Hepatic stellate cell (primary cell): Measurements from ENCODE around the gene COL17A1.

Source experiments
- DNase-seq: peaks from one replicate; pipeline ENCODE4 v3.0.0; 2011; ENCODE audit warnings: low spot score

COL17A1 gene

DNA sequence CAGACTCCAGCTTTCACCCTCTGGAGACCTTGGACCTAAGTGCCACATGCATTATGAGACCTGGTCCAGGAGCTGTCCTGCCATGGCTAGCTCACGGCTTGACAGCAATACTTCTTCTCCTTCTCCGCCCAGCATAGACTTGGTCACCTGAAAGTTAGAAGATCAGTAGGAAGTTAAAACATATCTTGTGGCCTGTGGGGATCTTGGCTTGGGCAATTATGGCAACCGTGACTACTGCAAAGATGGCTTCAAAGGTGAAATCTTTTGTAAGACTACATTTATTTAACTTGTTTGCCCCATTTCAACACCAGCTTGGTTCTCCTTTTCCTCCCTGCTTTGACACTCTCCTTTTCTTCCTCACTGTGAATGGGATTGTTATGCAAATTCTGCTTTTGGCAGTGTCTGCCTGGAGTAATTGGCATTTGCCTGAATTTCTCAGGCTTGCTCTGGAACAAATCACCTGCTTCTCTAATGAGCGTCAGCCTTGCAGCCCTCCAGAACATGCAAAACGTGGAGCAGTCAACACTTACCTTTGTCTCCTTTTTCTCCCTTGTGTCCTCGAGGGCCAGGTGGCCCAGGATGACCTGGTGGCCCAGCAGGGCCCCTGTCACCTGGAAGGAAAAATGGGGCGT lies 53.4 kb downstream of the COL17A1 start:
- DNase-seq, result no peak

GRCh38 chr10:104031631-104032030 lies 54.0 kb downstream of the COL17A1 start:
- no peak for DNase-seq

DNA sequence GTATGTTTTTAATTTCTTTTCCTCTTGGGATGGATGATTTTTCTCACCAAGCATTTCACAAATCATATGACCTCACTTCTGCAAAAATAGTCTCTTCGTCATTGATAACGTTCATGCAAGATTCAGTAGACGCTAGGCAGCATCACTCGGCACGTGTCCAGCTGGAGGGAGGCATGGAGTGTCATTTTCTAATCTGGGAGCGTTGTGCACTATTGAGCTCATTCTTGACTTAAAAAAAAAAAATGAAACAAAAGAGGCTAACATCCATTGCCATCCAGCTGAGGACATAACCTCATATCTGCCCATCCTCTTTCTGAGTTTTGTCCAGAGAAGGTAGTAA lies 56.2 kb downstream of the COL17A1 start:
- no peak for DNase-seq

- DNase-seq, result no peak
Measured at GRCh38 chr10:104028823-104029520, 56.7 kb downstream of the COL17A1 start.

GRCh38 chr10:104028146-104028545 lies 57.5 kb downstream of the COL17A1 start:
- DNase-seq, result no peak

DNA sequence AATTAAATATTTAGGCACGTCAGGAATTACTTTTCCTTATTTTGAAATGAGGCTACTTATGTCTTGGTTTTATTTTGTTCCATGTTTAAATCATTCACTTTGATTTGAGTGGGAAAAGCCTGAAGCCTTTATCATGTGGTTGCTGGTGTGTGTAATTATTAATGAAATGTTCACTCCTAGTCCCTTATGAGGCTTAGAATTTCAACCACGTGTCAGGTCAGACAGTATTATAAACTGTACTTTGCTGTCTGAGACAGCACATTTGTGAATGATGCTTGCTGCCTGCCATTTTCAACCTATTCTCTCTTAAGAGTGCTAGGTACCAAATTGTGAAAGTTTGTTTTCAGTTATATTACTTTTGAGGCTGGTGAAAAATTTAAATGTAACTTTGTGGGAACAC lies 58.9 kb downstream of the COL17A1 start:
- no peak for DNase-seq

DNA sequence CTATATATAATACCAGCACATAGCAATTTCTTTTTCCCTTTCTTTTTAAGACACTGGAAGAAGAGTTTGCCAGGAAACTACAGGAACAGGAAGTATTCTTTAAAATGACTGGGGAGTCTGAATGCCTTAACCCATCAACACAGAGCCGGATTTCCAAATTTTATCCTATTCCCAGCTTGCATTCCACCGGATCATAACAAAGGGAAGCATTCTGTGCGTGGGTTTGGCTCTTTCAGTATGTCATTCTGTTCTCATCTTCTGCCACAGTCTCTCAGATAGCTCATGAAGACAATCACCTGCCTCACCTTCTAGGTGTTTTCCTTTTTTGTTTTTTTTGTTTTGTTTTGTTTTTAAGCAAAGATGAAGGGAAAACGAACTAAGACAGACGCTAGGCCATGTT lies 60.2 kb downstream of the COL17A1 start:
- no peak for DNase-seq

GRCh38 chr10:104022026-104022425 lies 63.7 kb downstream of the COL17A1 start:
- DNase-seq, result no peak

GRCh38 chr10:104021246-104021645 lies 64.4 kb downstream of the COL17A1 start:
- DNase-seq, result no peak

- no peak for DNase-seq
Measured at GRCh38 chr10:104020020-104020419, 65.7 kb downstream of the COL17A1 start.

DNA sequence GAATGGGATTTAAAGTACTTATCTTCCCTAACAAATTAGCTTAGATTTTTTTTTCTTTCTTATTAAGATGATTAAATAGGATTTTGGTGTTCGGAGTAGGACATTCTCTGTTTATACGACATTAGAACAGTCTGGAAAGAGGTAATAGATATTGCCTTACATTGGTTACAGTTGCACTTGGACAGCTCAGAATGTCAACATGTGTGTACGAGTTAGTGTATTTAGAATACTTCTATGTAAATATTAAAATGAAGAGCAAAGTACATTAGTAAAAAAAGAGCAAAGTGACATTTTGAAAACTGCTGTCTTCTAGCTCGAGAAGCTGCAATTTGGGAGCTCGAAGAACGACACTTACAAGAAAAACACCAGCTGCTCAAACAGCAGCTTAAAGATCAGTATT lies 67.2 kb downstream of the COL17A1 start:
- DNase-seq, result no peak

DNA sequence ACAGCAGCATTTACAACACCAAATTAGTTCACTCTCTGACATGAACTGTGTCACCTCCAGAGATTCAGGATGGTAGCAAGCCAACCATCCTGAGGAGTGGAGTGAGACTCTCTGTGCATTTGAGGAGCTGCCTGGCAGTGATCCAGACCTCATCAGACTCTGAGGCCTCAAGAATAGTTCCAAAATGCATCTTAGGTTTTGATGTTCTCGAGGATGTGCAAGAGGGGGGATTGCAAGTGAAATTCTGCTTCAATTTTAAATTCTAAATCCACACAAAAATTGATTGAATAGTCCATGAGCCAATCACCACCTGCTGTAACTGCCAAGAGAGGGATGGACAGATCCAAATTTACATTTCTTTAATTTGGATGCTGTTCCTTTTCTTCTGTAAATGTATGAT lies 69.0 kb downstream of the COL17A1 start:
- no peak for DNase-seq

DNA sequence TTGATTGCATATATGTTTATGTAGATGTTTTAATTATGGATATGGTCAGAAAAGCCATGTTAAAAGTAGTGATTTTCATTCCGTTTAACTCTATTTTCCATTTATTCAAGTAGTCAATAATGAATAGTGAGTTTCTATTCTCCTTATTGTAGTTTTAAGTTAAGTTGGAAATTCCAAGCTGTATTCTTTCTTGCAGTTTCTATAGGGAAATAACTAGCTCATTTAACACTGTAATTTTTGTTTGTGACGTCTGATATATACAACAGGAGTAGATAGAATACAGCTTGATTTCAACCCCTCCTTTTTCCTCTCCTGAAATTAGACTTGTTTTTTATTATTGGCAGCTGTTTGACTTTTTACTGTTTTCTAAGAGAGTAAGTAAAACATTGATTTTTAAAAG lies 71.5 kb downstream of the COL17A1 start:
- no peak for DNase-seq

- no peak for DNase-seq
Measured at GRCh38 chr10:104013489-104013888, 72.2 kb downstream of the COL17A1 start.

DNA sequence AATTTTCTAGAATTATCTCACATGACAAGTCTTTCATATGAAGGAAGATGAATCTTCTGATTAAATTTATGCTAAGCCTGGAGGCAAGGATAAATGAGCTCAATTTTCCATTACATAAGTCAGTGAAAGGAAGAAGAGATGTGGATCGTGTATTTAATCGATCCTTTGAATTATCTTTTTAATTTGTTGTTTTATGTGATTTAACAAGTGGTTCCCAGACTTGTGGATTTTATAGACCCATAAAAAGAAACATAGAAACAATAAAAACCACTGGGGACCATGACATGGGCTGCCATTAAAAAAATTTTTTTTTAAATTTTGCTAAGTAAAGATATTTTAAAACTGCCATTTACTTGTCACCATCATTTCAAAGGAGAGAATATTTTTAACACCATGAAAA lies 73.8 kb downstream of the COL17A1 start:
- no peak for DNase-seq

DNA sequence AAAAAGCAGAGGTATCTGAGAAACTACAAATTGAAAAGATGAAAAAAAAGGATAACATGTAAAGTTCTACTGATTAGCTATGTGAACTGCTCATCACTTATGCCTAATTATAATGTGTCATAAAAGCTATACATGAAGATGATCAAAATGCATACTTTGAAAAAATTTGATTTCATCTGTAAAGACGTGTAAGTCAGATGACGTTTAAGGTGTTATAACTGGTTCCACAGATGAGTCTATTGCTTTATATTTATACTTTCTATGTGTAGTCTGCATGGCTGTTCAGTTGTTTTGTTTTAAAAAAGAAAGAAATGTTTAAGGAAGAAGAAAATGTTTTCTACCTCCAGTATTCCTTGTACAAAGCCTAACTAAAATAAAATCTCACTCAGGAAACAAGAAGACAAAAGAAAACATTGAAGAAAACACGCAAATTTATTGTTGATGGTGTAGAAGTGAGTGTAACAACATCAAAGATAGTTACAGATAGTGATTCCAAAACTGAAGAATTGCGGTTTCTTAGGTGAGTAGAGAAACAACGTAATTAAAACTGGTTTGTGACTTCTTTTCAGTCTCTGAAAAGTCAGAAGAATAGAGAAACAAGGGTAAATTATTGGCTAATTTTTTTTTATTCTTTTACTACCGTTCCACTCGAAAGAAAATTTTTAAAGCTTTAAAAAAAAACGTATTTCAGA lies 80.4 kb downstream of the COL17A1 start:
- DNase-seq, result no peak

DNA sequence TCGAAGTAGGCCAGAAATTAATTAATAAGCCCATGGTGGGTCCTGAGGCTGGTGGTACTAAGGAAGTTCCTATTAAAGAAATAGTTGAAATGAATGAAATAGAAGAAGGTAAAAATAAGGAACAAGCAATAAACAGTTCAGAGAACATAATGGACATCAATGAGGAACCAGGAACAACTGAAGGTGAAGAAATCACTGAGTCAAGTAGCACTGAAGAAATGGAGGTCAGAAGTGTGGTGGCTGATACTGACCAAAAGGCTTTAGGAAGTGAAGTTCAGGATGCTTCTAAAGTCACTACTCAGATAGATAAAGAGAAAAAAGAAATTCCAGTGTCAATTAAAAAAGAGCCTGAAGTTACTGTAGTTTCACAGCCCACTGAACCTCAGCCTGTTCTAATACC lies 82.8 kb downstream of the COL17A1 start:
- no peak for DNase-seq

- no peak for DNase-seq
Measured at GRCh38 chr10:103998805-103999204, 86.9 kb downstream of the COL17A1 start.

- DNase-seq, result no peak
Measured at GRCh38 chr10:103995134-103995533, 90.5 kb downstream of the COL17A1 start.

DNA sequence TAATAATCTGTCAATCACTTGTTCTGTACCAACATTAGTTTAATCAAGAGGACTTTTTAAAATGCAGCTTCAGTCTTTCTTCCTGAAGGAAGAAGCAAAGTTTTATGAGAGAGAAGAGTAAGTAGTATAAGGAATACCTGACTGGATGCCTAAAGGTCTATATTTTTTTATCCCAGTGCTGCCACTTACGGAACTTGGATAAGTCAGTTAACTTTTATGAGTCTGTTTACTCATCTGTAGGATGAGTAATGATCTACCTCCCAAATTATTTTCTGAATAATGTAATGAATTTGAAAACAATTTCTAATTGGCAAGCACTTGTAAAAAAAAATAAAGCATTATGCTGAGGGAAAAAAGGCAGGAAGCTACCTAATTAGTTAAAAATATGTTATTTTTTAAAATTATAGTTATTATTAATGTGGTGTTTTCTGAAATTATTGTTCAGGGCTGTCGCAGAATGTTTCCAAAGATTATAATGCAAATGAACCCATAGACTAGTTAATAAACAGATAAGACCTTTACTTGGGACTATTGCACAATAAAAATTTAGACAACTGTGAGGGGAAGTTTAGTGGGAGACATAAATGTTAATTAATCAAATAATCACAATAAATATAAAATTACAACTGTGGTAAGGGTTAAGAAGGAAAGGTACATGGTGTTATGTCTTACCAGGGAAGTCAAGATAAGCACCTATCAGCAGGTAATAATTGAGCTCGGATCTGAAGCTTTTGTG lies 94.1 kb downstream of the COL17A1 start:
- DNase-seq, result no peak

- DNase-seq, result no peak
Measured at GRCh38 chr10:103990531-103990930, 95.1 kb downstream of the COL17A1 start.

DNA sequence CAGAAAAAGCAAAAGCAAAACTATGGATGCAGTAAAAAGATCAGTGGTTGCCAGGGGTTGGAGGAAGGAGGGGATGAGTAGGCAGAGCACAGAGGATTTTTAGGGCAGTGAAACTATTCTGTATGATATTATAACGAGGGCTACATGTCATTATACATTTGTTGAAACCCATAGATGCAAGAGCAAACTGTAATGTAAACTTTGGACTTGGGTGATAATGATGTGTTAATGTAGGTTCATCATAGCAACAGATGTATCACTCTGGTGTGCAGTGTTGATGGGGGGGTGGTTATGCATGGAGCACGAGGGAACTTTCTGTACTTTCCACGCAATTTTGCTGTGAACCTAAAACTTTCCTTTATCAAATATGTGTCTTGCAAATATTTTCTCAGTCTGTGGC lies 95.6 kb downstream of the COL17A1 start:
- no peak for DNase-seq

GRCh38 chr10:103986360-103986759 lies 99.3 kb downstream of the COL17A1 start:
- DNase-seq, result no peak
